H9 (cell line): ENCODE measurements around the gene ERO1B. TPM values are rescaled to one million over a fixed set of nuclear protein-coding genes. Genes with fewer than 3 reads are reported as not detected.

Experiments
- DNase-seq: peaks from one replicate; pipeline ENCODE4 v3.0.0-alpha.2; 2017
- H2AFZ ChIP-seq: one replicate; pipeline ENCODE4 v1.6.1; 2013; ENCODE audit warnings: mild to moderate bottlenecking, low read length, control low read depth, moderate library complexity
- H2AK5ac ChIP-seq: 2 replicates; pipeline ENCODE4 v1.6.1; 2013; ENCODE audit warnings: low read length, control low read depth, mixed read lengths; ENCODE audit not compliant: insufficient read length
- H2BK120ac ChIP-seq: one replicate; pipeline ENCODE4 v1.6.1; 2013; ENCODE audit warnings: low read depth, mild to moderate bottlenecking, low read length, control low read depth, inconsistent platforms; ENCODE audit not compliant: poor library complexity, severe bottlenecking
- H2BK12ac ChIP-seq: 2 replicates; pipeline ENCODE4 v1.6.1; 2013; ENCODE audit warnings: low read length, control low read depth, mixed read lengths, low read depth; ENCODE audit not compliant: insufficient read length
- H2BK15ac ChIP-seq: 2 replicates; pipeline ENCODE4 v1.6.1; 2013; ENCODE audit warnings: low read depth, low read length, control low read depth
- H2BK20ac ChIP-seq: one replicate; pipeline ENCODE4 v1.6.1; 2013; ENCODE audit warnings: low read depth, mild to moderate bottlenecking, low read length, control low read depth, inconsistent platforms; ENCODE audit not compliant: poor library complexity, severe bottlenecking
- H2BK5ac ChIP-seq: 2 replicates; pipeline ENCODE4 v1.6.1; 2013; ENCODE audit warnings: low read length, control low read depth, mixed read lengths; ENCODE audit not compliant: insufficient read length
- H3K14ac ChIP-seq: 2 replicates; pipeline ENCODE4 v1.6.1; 2013; ENCODE audit warnings: low read length, control low read depth; ENCODE audit not compliant: insufficient read depth
- H3K18ac ChIP-seq: 2 replicates; pipeline ENCODE4 v1.6.1; 2013; ENCODE audit warnings: low read depth, mild to moderate bottlenecking, mixed read lengths, low read length, control low read depth; ENCODE audit not compliant: insufficient read length
- H3K23ac ChIP-seq: 2 replicates; pipeline ENCODE4 v1.6.1; 2013; ENCODE audit warnings: low read length, control low read depth, mixed read lengths, low read depth; ENCODE audit not compliant: insufficient read length
- H3K23me2 ChIP-seq: 2 replicates; pipeline ENCODE4 v1.6.1; 2013; ENCODE audit warnings: low read depth, mild to moderate bottlenecking, mixed read lengths, low read length, control low read depth; ENCODE audit not compliant: insufficient read length, poor library complexity, severe bottlenecking
- H3K27ac ChIP-seq: 2 replicates; pipeline ENCODE4 v1.5.1; 2013; ENCODE audit warnings: low read length, control low read depth, mixed read lengths, low read depth; ENCODE audit not compliant: insufficient read length
- H3K27me3 ChIP-seq: 2 replicates; pipeline ENCODE4 v1.6.1; 2013; ENCODE audit warnings: low read length, control low read depth, inconsistent platforms; ENCODE audit not compliant: insufficient read depth
- H3K4ac ChIP-seq: 2 replicates; pipeline ENCODE4 v1.6.1; 2013; ENCODE audit warnings: low read depth, mild to moderate bottlenecking, control low read depth, inconsistent platforms, low read length, moderate library complexity
- H3K4me1 ChIP-seq: 2 replicates; pipeline ENCODE4 v1.6.1; 2013; ENCODE audit warnings: low read length, control low read depth, inconsistent platforms; ENCODE audit not compliant: insufficient read depth
- H3K4me2 ChIP-seq: 2 replicates; pipeline ENCODE4 v1.6.1; 2013; ENCODE audit warnings: low read length, control low read depth, mixed read lengths; ENCODE audit not compliant: insufficient read length, insufficient read depth
- H3K56ac ChIP-seq: 2 replicates; pipeline ENCODE4 v1.6.1; 2013; ENCODE audit warnings: low read depth, mild to moderate bottlenecking, mixed read lengths, low read length, control low read depth; ENCODE audit not compliant: insufficient read length
- H3K79me1 ChIP-seq: 2 replicates; pipeline ENCODE4 v1.6.1; 2013; ENCODE audit warnings: low read depth, mild to moderate bottlenecking, moderate library complexity, low read length, control low read depth, inconsistent platforms; ENCODE audit not compliant: insufficient read depth, poor library complexity, severe bottlenecking
- H3K79me2 ChIP-seq: 2 replicates; pipeline ENCODE4 v1.6.1; 2013; ENCODE audit warnings: low read length, control low read depth, inconsistent platforms; ENCODE audit not compliant: insufficient read depth
- H3K9ac ChIP-seq: 2 replicates; pipeline ENCODE4 v1.6.1; 2013; ENCODE audit warnings: low read length, control low read depth, mixed read lengths; ENCODE audit not compliant: insufficient read length; ENCODE audit errors: extremely low read depth
- H3K9me3 ChIP-seq: one replicate; pipeline ENCODE4 v1.6.1; 2013; ENCODE audit warnings: low read depth, low read length, inconsistent platforms; ENCODE audit not compliant: control insufficient read depth
- H3T11ph ChIP-seq: one replicate; pipeline ENCODE4 v1.6.1; 2013; ENCODE audit warnings: mild to moderate bottlenecking, low read length, control low read depth, inconsistent platforms
- H4K20me1 ChIP-seq: one replicate; pipeline ENCODE4 v1.6.1; 2013; ENCODE audit not compliant: control insufficient read depth, insufficient read length, insufficient read depth
- H4K5ac ChIP-seq: 2 replicates; pipeline ENCODE4 v1.6.1; 2013; ENCODE audit warnings: low read depth, mild to moderate bottlenecking, mixed read lengths, low read length, control low read depth; ENCODE audit not compliant: insufficient read length
- H4K8ac ChIP-seq: replicated peaks from 2 replicates; pipeline ENCODE4 v1.6.1; 2013; ENCODE audit warnings: low read length, control low read depth, mixed read lengths, low read depth; ENCODE audit not compliant: insufficient read length
- H4K91ac ChIP-seq: 2 replicates; pipeline ENCODE4 v1.6.1; 2013; ENCODE audit warnings: low read depth, mild to moderate bottlenecking, moderate library complexity, mixed read lengths, low read length, control low read depth; ENCODE audit not compliant: insufficient read length
- H3K27ac Mint-ChIP-seq, 3 experiments: 2 replicates in 2 of 3; 3 replicates in 1 of 3; pipeline ENCODE4 v1.8.0; 2020 to 2021; ENCODE audit warnings: mixed read lengths in 3 of 3, mild to moderate bottlenecking in 1 of 3, moderate library complexity in 1 of 3
- H3K27me3 Mint-ChIP-seq: 2 replicates; pipeline ENCODE4 v1.8.0; 2021; ENCODE audit warnings: low read depth, mild to moderate bottlenecking, moderate library complexity, mixed read lengths
- H3K36me3 Mint-ChIP-seq, 3 experiments: 2 replicates in 2 of 3; 3 replicates in 1 of 3; pipeline ENCODE4 v1.8.0; 2020 to 2021; ENCODE audit warnings: low read depth in 3 of 3, mixed read lengths in 3 of 3; ENCODE audit not compliant: insufficient read depth in 1 of 3
- H3K4me1 Mint-ChIP-seq, 2 experiments: 2 replicates each; pipeline ENCODE4 v1.8.0; 2020; ENCODE audit warnings: mixed read lengths in 2 of 2
- H3K4me3 Mint-ChIP-seq, 2 experiments: 2 replicates in 1 of 2; 3 replicates in 1 of 2; pipeline ENCODE4 v1.8.0; 2020 to 2021; ENCODE audit warnings: mild to moderate bottlenecking in 2 of 2, mixed read lengths in 2 of 2, moderate library complexity in 1 of 2
- H3K9me3 Mint-ChIP-seq, 2 experiments: 2 replicates in 1 of 2; 3 replicates in 1 of 2; pipeline ENCODE4 v1.8.0; 2020; ENCODE audit warnings: mild to moderate bottlenecking in 2 of 2, mixed read lengths in 2 of 2, moderate library complexity in 1 of 2
- CTCF ChIP-seq: fragments of 200-600 bp; sonication (generic); conservative IDR thresholded peaks from 3 replicates; pipeline ENCODE4 v1.8.0; 2021; ENCODE audit warnings: antibody characterized with exemption, mild to moderate bottlenecking
- WGBS: extraction: QIAGEN DNeasy Blood & Tissue Kit; methylation state at CpG from one replicate; pipeline ENCODE4 v1.1.7; 2013; ENCODE audit warnings: missing lambda C conversion rate, low lambda C conversion rate, mixed read lengths; ENCODE audit not compliant: insufficient read length; ENCODE audit errors: extremely low coverage; 5-methylcytosine and 5-hydroxymethylcytosine counted together
- total RNA-seq: library from RNA; stranded (reverse); gene quantifications from 2 replicates; pipeline ENCODE4 v1.2.1, GENCODE V29; 2021

The ERO1B gene
- total RNA-seq, 1 experiment from 2014 or later: 1.5 TPM

- Histone ChIP-seq H3K9ac (no peak overlapping the region), H4K5ac (no peak overlapping the region), H3K4me1 (no peaks in the 10 kb centered on the region), H3K79me1 (no peaks in the 10 kb centered on the region), H2BK5ac (no peak overlapping the region), H4K20me1 (no peaks in the 10 kb centered on the region), H3K4me2 (no peak overlapping the region), H3K9me3 (no peaks in the 10 kb centered on the region), H4K8ac (no peak overlapping the region), H3K23ac (no peak overlapping the region), H2AK5ac (no peak overlapping the region), H3K18ac (no peak overlapping the region), H2AFZ (no peak overlapping the region), H3K27me3 (no peaks in the 10 kb centered on the region), H3K27ac (no peak overlapping the region), H2BK20ac (no peak overlapping the region), H3K56ac (no peak overlapping the region), H2BK12ac (no peak overlapping the region), H3K4ac (no peak overlapping the region), H3K23me2 (no peaks in the 10 kb centered on the region), H2BK15ac (no peak overlapping the region), H3K79me2 (no peaks in the 10 kb centered on the region), H2BK120ac (no peak overlapping the region), H3K14ac (no peak overlapping the region), H4K91ac (no peak overlapping the region), H3T11ph (no peak overlapping the region)
- peaks cover 3 to 20% (median 13%) of the 10 kb centered on the region in 3 experiments; a peak in 6 of 7 replicates for H3K36me3 Mint-ChIP-seq
- H3K9me3 Mint-ChIP-seq: peaks cover 22 to 26% of the 10 kb centered on the region in 2 experiments
- TF ChIP-seq CTCF: no peak
- no peaks in the 10 kb centered on the region for H3K4me1 Mint-ChIP-seq
- no peak for DNase-seq
- H3K4me3 Mint-ChIP-seq: no peak overlapping the region
- WGBS: no CpG with 5 or more reads among the region's 2 CpGs
- H3K27me3 Mint-ChIP-seq: no peaks in the 10 kb centered on the region
- no peak overlapping the region for H3K27ac Mint-ChIP-seq
Observed at GRCh38 chr1:236325567-236325966, 43.8 kb upstream of the ERO1B start.
